GM12892 (cell line): ENCODE data around the gene MATCAP1.

Experiments
- POLR2A ChIP-seq: IDR thresholded peaks from 2 replicates; pipeline ENCODE4 v1.6.1; 2011; ENCODE audit warnings: low read depth, low read length, control low read depth
- POLR2AphosphoS5 ChIP-seq: IDR thresholded peaks from 2 replicates; pipeline ENCODE4 v1.6.1; 2011; ENCODE audit warnings: low read depth, low read length, control low read depth
- TAF1 ChIP-seq: IDR thresholded peaks from 2 replicates; pipeline ENCODE4 v1.6.1; 2011; ENCODE audit warnings: low read depth, mild to moderate bottlenecking, control low read depth, low read length, borderline replicate concordance

DNA sequence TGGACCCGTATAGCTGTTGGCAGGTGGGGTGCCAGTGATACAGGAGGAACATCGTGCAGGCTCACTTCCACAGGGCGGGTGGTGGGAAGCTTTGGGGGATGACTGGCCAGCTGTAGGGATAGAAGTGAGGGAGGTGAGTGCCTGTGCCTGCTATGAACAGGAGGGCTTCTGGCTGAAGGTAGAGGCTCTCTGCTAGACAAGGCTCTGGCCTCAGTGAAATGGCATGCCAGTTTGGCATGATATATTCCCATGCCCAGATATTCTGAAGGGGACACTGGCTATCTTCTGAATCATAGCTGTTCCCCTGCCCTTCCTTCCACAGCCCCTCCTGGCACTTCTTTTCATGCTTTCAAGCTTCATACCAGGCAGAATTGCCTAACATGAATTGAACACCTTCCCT, 54.9 kb downstream of the MATCAP1 start:
- no peak for TF ChIP-seq TAF1
- TF ChIP-seq POLR2AphosphoS5, result no peak
- TF ChIP-seq POLR2A, result no peak
